Cerebellar nuclear complex (tissue), 1 donor: ENCODE data around the gene PEX13.
"Not testable (repeated sequence)": the region's sequence is repeated elsewhere in the genome, so short reads cannot be mapped to it uniquely, and the experiment has no call there.

Experiments
- DNase-seq, 2 experiments: peaks; one replicate each; lab custom pipeline; 2025; lab: John Stamatoyannopoulos, UW

Gene PEX13, protein sequence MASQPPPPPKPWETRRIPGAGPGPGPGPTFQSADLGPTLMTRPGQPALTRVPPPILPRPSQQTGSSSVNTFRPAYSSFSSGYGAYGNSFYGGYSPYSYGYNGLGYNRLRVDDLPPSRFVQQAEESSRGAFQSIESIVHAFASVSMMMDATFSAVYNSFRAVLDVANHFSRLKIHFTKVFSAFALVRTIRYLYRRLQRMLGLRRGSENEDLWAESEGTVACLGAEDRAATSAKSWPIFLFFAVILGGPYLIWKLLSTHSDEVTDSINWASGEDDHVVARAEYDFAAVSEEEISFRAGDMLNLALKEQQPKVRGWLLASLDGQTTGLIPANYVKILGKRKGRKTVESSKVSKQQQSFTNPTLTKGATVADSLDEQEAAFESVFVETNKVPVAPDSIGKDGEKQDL

GRCh38 chr2:61017556-61018317 is at the start of gene PEX13, which contains the start of gene PUS10:
TSS of gene PEX13 (plus strand) at chr2:61017720. CDS start at chr2:61017760, 40 bp downstream.
TSS of gene PUS10 (minus strand) at chr2:61018255. CDS start at chr2:61011890, 6,365 bp downstream.
- peak in 1 of 2 experiments; percentile 77 for DNase-seq

DNA sequence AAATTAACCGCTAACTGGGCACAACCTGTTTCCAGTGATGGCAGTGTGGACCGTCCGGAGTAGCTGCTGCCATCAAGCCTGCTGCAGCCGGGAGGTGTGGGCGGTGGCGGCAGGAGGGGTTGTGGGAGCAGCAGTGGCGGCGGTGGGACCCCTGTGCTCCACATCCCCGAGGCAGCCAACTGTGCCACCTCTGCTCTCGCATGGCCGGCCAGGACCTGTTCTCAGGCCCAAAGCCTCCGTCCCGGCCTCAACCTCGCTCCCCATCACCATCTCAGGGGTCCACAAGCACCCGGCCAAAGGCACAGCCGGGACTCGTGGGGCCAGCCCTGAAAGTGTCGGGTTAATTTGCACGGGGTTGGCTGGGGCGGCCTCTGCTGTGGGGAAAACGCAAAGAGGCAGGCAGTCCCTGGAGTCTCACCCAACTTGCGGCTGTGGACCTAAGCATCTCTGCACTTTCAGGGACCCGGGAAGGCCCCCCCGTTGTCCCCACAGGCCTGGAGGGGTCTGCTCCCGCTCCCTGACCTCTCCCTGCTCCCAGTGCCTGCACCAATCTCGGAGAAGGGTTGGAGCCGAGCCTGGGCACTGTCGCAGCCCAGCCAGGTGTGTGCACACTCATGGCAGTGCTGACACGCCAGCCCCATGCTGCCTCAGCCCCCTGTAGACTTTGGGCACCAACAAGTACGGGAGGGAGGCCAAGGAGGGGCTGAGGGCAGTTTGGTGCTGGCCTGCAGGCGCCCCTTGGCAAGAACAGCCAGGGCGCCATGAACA is 44.4 kb upstream of the PEX13 start:
- DNase-seq, result no peak

GRCh38 chr2:60973705-60974104 is 43.8 kb upstream of the PEX13 start:
- DNase-seq, result no peak

DNA sequence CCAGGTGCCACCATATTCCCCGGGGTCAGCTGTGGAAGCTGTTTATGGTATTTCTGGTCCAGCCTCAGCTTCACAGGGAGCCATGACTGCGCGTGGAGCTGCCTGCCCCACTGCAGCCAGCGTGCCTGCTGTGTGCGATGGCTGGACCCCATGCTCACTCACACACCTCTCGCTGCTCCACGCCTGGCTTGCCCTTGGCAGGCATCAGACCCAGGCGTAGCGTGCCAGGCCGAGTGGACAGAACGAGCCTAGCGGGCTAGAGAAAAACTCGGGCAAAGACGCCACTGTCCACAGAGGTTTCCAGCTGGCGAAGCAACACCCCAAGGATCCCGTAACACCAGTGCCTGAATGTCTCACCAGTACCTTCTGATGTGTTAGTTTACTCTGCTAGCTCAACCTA is 42.9 kb upstream of the PEX13 start:
- DNase-seq, result no peak

GRCh38 chr2:60976256-60976850 is 41.2 kb upstream of the PEX13 start:
- DNase-seq, result no peak

- DNase-seq, result no peak
Observed at GRCh38 chr2:60976875-60977561, 40.5 kb upstream of the PEX13 start.

GRCh38 chr2:60977562-60977895 is 40.0 kb upstream of the PEX13 start:
- no peak for DNase-seq

DNA sequence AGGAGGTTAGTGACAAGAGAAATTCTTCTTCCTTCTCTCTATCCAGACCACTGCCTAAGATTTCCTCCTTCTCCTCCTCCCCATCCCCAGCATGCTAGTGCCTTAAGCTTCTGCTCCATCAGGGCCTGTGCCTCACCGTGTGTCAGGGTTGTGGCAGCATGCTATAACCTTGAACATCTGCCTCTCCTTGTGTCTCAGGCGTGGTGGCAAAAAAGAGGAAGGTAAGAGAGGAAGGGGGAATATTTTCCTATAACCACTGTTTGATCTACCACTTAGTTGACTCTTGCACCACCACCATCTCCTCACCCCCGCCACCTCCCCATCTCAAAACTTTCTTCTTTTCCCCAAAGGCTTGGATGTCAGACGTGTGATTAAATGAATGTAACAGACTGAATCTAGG is 38.3 kb upstream of the PEX13 start:
- DNase-seq, result no peak

DNA sequence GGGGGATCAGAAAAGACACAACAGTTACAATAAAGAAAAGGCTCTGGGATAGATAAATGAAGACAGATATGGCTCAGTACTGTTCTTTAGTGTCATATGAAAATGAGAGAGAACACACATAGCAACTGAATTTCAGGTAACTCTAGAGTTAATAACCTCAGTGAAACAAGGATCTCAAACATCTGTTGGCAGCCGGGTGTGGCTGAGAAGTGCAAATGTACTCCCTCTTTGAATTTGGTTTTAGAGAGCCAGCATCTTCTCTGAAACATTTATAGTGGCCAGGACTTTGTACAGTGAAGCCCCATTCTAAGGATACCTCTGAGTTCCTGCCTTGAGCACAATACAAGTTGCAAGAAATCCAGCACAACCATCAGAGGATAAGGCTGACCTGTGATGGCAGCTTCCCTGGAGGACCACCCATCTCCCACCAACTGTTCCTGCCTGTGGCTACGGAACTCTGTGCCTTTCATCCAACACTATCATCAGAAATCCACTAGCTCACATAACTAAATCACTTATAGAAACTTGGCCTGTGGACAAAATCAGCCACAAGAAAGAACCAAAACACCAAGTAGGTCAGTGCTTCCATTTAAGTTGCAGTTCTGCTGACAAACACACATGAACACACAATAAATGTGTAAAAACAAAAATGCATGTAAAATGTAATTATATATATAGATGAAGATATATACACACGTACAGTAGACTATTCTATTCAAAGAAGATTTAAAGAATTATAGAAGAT is 37.3 kb upstream of the PEX13 start:
- DNase-seq, result no peak

DNA sequence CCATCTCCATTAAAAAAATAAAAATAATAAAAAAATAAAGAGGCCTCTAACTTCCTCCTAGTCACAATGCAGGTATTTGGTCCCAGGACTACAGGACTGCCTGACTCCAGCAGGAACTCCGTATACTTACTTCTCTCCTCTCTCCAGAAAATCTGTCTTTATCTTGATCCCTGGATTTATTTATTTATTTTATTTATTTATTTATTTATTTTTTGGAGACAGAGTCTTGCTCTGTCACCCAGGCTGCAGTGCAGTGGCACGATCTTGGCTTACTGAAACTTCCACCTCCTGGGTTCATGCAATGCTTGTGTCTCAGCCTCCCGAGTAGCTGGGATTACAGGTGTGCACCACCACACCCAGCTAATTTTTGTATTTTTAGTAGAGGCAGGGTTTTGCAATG is 35.5 kb upstream of the PEX13 start:
- DNase-seq, result not testable (repeated sequence)

GRCh38 chr2:60984720-60985119 is 32.8 kb upstream of the PEX13 start:
- DNase-seq, result no peak

- no peak for DNase-seq
Observed at GRCh38 chr2:60987041-60987440, 30.5 kb upstream of the PEX13 start.

DNA sequence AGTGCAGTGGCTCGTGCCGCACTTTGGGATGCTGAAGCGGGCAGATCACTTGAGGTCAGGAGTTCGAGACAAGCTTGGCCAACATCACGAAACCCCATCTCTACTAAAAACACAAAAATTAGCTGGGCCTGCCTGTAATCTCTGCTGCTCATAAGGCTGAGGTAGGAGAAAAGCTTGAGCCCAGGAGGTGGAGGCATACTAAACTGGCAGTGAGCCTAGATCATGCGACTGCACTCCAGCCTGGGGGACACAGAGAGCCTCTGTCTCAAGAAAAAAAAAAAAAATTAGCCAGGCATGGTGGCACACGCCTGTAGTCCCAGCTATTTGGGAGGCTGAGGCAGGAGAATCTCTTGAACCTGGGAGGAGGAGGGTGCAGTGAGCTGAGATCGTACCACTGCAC is 29.9 kb upstream of the PEX13 start:
- not testable (repeated sequence) for DNase-seq

DNA sequence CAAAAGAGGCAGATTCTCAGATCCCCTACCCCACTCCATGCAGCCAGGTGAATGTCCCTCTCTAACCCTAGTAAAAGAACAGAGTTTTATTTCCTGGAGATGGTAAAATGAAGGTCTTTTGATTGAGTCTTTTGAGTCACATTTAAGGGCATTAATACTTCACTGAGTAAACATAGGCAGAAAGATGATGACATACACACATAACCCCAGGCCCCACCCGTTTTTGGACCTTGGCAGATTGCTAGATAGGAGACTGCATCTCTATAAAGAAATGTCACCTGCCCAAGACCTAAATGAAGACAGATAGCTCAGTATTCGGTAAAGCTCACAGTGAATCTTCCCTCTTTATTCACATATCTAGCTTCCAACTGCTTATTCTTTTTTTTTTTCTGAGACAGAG is 28.3 kb upstream of the PEX13 start:
- DNase-seq, result no peak

DNA sequence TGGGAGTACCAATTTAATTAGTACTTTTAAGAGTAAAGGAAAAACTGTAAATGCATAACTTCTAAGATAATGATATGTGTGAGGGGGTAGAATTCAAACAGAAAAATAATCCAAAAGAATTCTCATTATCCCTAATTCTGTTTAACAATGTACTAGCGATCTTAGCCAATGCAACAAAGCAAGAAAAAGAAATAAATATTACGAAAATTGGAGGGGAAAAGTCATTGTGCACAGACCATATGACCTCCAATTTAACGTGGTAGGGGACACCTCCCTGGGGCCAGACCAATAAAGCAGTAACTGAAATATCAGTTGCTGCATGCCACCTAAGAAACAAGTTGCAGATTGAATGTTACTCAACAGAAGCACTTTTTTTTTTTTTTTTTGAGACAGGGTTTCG is 25.9 kb upstream of the PEX13 start:
- DNase-seq, result no peak

DNA sequence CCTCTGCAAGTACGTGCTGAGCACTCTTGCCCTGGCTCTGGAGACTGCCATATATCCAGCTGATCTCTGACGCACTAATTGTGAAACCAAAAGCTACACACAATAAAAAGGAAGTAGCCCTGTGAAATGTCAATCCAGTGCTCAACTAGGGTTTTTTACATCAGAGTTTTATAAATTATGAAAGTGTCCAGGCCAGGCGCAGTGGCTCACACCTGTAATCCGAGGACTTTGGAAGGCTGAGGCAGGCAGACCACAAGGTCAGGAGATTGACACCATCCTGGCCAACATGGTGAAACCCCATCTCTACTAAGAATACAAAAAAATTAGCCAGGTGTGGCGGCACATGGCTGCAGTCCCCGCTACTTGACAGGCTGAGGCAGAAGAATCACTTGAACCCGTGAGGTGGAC is 24.5 kb upstream of the PEX13 start:
- DNase-seq, result no peak

- no peak for DNase-seq
Observed at GRCh38 chr2:60994131-60994530, 23.4 kb upstream of the PEX13 start.

DNA sequence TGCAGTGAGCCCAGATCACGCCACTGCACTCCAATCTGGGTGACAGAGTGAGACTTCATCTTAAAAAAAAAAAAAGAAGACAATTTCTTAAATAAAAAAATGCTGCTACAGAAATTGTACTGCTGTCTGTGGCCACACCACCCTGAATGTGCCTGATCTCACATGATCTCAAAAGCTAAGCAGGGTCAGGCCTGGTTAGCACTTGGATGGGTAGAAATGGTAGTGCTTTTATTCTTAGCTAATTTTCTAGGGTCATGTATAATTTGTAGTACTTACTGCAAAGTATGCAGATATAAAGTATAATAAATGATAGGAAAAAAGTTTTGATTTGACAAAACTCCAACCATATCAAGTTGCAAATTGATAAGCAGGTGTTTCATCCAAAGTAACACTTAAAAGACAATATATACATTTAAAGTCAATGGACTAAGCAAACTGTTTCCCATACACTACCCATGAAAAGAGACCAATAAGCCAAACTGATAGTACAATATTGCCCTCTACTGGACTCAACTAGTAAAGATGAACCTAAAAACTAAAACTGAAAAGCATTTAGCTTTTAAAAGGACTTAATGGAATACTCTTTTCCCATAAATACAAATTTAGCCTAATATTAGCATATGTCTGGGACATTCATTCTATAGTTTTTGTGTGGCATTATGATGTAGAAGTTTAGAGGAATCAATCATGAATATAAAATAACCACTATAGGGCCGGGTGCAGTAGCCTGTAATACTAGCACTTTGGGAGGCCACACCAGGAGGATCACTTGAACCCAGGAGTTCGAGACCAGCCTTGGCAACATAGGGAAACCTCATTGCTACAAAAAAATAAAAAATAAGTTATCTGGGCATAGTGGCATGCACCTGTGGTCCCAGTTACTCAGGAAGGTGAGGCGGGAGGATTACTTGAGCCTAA is 18.6 kb upstream of the PEX13 start:
- no peak for DNase-seq

GRCh38 chr2:61005736-61006135 is 11.8 kb upstream of the PEX13 start:
- no peak for DNase-seq
